HepG2 (cell line): ENCODE measurements around the gene ANTXRL. TPM values are rescaled to one million over a fixed set of nuclear protein-coding genes. Genes with fewer than 3 reads are reported as not detected.

Experiments used
- CHD4 ChIP-seq: fragments of 200-600 bp; sonication (generic); IDR thresholded peaks from 2 replicates; pipeline ENCODE4 v1.7.0; 2017; ENCODE audit warnings: mild to moderate bottlenecking, low read length, borderline replicate concordance
- DMTF1 ChIP-seq: sonication (generic); formaldehyde crosslinking; IDR thresholded peaks from 2 replicates; pipeline ENCODE4 v1.4.0; 2020; ENCODE audit warnings: mild to moderate bottlenecking, missing genetic modification reagents
- KAT2B ChIP-seq: fragments of 150-350 bp; IDR thresholded peaks from 2 replicates; pipeline ENCODE4 v1.6.1; 2014; ENCODE audit warnings: low read depth, low read length, borderline replicate concordance
- KLF12 ChIP-seq: sonication (generic); formaldehyde crosslinking; IDR thresholded peaks from 2 replicates; pipeline ENCODE4 v1.4.0; 2020; ENCODE audit warnings: missing genetic modification reagents, borderline replicate concordance
- MYPOP ChIP-seq: sonication (generic); formaldehyde crosslinking; IDR thresholded peaks from 2 replicates; pipeline ENCODE4 v1.8.1; 2023; ENCODE audit warnings: mild to moderate bottlenecking, moderate library complexity, missing genetic modification reagents
- PLRG1 ChIP-seq: fragments of 450-650 bp; conservative IDR thresholded peaks from 2 replicates; pipeline ENCODE4 v1.6.1; 2016
- TARDBP ChIP-seq: sonication (generic); formaldehyde crosslinking; IDR thresholded peaks from 2 replicates; pipeline ENCODE4 v1.8.0; 2022; ENCODE audit warnings: mild to moderate bottlenecking, missing genetic modification reagents
- YEATS2 ChIP-seq: sonication (generic); formaldehyde crosslinking; IDR thresholded peaks from 2 replicates; pipeline ENCODE4 v1.4.0; 2020; ENCODE audit warnings: missing genetic modification reagents, borderline replicate concordance
- ZFY ChIP-seq: sonication (generic); formaldehyde crosslinking; IDR thresholded peaks from 2 replicates; pipeline ENCODE4 v1.4.0; 2020; ENCODE audit warnings: missing genetic modification reagents
- ZNF430 ChIP-seq: sonication (generic); formaldehyde crosslinking; IDR thresholded peaks from 2 replicates; pipeline ENCODE4 v1.9.0; 2021; ENCODE audit warnings: mild to moderate bottlenecking, missing genetic modification reagents
- ZNF543 ChIP-seq: sonication (generic); formaldehyde crosslinking; IDR thresholded peaks from 2 replicates; pipeline ENCODE4 v1.4.0; 2020; ENCODE audit warnings: mild to moderate bottlenecking, missing genetic modification reagents
- ZNF687 ChIP-seq: sonication (generic); formaldehyde crosslinking; IDR thresholded peaks from 2 replicates; pipeline ENCODE4 v1.5.1; 2020; ENCODE audit warnings: mild to moderate bottlenecking, missing genetic modification reagents, moderate library complexity
- ZNF724P ChIP-seq: sonication (generic); formaldehyde crosslinking; IDR thresholded peaks from 2 replicates; pipeline ENCODE4 v1.8.0; 2022; ENCODE audit warnings: missing genetic modification reagents, borderline replicate concordance
- ZNF883 ChIP-seq: sonication (generic); formaldehyde crosslinking; IDR thresholded peaks from 2 replicates; pipeline ENCODE4 v1.5.1; 2020; ENCODE audit warnings: mild to moderate bottlenecking, missing genetic modification reagents; ENCODE audit errors: not compliant biosample characterization
- ZSCAN12 ChIP-seq: sonication (generic); formaldehyde crosslinking; IDR thresholded peaks from 2 replicates; pipeline ENCODE4 v1.9.0; 2021; ENCODE audit warnings: mild to moderate bottlenecking, missing genetic modification reagents
- polyA plus RNA-seq, 8 experiments: library from polyadenylated mRNA; depleted of rRNA in 3 of 8; stranded (reverse) in 7 of 8; unstranded in 1 of 8; fragments of >200 nt; fragmentation: Illumina TruSeq in 4 of 8; extraction: Trizol in 4 of 8; gene quantifications; 2 replicates each; pipeline versions ENCODE4 v1.2.1 to v1.2.3, GENCODE V29; 2011 to 2016; ENCODE audit warnings: low read depth in 4 of 8, missing spikeins in 1 of 8, mixed read lengths in 1 of 8; ENCODE audit not compliant: insufficient read depth in 1 of 8
- total RNA-seq, 5 experiments: library from RNA; depleted of rRNA; stranded (reverse); fragments of >200 nt; fragmentation: Illumina TruSeq; extraction: Trizol; gene quantifications; 2 replicates each; pipeline ENCODE4 v1.2.3, GENCODE V29; 2016; ENCODE audit warnings: low read depth in 1 of 5
- TF ChIP-seq, protein P1 (sequence below): sonication (generic); formaldehyde crosslinking; IDR thresholded peaks from 2 replicates; pipeline ENCODE4 v1.9.0; 2022; ENCODE audit warnings: low read depth, missing genetic modification reagents
- TF ChIP-seq, protein P2 (sequence below): sonication (generic); formaldehyde crosslinking; IDR thresholded peaks from 2 replicates; pipeline ENCODE4 v1.5.1; 2020; ENCODE audit warnings: missing genetic modification reagents, mild to moderate bottlenecking, borderline replicate concordance

ANTXRL gene
- total and polyA plus RNA-seq, 2 of the 13 experiments (the other 11 are each of a cell fraction or from before 2014, with no cell fraction given): not detected

DNA sequence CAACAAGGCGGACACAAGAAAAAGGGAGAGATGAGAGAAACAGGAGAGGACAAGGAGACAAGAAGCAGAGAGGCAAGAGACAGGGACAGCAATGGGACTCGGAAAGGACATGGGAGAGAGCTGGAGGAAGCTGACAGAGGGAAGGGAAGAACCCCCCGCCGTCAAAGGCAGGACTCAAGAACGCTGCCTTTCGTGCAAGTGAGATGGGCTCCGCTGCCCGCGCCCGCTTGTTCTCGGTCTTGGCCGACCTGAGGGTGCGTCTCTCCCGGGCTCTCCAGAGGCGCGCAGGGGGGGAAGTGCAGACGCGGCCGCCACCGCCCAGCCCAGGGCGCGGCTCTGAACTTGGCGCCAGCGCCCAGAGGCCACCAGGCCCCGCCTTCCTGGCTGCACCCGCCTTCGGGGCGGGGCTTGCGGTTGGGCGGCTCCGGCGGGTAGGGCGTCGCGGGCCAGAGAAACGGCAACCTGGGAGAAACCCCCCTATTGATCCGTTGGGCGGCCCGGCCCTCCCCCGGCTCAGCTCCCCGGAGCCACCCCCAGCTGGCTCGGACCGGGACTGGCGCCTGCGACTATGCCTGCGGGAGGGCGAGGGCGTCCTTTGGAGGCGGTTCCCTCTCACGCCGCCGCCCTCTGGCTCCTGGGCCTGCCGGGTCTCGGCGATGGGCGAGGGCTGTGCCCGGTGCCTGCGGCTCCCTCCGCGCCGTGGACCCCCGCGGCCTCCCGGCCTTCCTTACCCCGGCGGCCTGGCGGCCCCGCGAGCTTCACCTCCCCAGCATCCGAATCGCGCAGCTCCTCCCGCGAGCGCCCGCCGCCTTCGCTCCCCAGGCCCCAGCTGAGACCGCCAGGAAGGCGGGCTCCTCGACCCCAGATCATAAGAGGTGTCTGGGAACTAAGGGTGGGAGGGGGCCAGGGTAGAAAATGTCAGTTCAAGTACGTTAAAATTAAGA lies 2.2 kb upstream of the ANTXRL start (continued):
- TF ChIP-seq ZNF883 (CRISPR knock-in tag) (no peak), ZNF543 (0 out of 2 replicates have a peak, but pooled peaks have one; percentile 22), MYPOP (peak; percentile 77; the same call in 1 of the 2 replicates), ZFY (peak; percentile 54), ZNF724P (CRISPR knock-in tag) (peak; percentile 44; the same call in 1 of the 2 replicates), CHD4 (no peak), PLRG1 (no peak), ZNF430 (CRISPR knock-in tag) (peak; percentile 50; the same call in 1 of the 2 replicates), YEATS2 (CRISPR knock-in tag) (no peak), ZNF687 (CRISPR knock-in tag) (peak; percentile 75), KLF12 (peak; percentile 65; the same call in 1 of the 2 replicates), ZSCAN12 (no peak), TARDBP (CRISPR knock-in tag) (no peak), KAT2B (no peak), DMTF1 (CRISPR knock-in tag) (no peak)
- TF ChIP-seq, protein P1, sequence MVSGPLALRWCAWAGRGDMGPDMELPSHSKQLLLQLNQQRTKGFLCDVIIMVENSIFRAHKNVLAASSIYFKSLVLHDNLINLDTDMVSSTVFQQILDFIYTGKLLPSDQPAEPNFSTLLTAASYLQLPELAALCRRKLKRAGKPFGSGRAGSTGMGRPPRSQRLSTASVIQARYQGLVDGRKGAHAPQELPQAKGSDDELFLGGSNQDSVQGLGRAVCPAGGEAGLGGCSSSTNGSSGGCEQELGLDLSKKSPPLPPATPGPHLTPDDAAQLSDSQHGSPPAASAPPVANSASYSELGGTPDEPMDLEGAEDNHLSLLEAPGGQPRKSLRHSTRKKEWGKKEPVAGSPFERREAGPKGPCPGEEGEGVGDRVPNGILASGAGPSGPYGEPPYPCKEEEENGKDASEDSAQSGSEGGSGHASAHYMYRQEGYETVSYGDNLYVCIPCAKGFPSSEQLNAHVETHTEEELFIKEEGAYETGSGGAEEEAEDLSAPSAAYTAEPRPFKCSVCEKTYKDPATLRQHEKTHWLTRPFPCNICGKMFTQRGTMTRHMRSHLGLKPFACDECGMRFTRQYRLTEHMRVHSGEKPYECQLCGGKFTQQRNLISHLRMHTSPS (CRISPR knock-in tag): no peak
- TF ChIP-seq, protein P2, sequence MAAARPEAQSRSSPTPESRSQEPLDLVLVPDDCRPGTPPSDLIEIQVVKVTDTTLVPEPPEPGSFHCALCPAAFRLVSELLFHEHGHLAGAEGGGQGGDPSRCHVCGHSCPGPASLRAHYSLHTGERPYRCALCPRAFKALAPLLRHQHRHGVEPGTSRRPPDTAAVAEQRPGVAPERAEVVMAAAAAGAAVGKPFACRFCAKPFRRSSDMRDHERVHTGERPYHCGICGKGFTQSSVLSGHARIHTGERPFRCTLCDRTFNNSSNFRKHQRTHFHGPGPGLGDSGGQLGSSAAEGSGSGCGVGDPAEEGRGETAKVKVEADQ (CRISPR knock-in tag): 0 out of 2 replicates have a peak, but pooled peaks have one; percentile 8
